DOHH2 (cell line): ENCODE measurements around the gene KCTD17.
A peak's percentile ranks its signal among the peaks of the same experiment; 100 is the strongest.

ENCODE experiments used
- H3F3A ChIP-seq: fragments of 200-600 bp; sonication (generic), shearing (Covaris generic); 2 replicates; pipeline ENCODE4 v1.6.0; 2016; ENCODE audit warnings: antibody characterized with exemption, mild to moderate bottlenecking; ENCODE audit not compliant: control insufficient read depth, insufficient read depth
- H3K27ac ChIP-seq: fragments of 200-600 bp; sonication (generic); 2 replicates; pipeline ENCODE4 v1.5.1; 2014; ENCODE audit warnings: low read depth, mild to moderate bottlenecking, low read length, moderate library complexity
- H3K27me3 ChIP-seq: fragments of 200-600 bp; sonication (generic); 2 replicates; pipeline ENCODE4 v1.6.1; 2014; ENCODE audit warnings: mild to moderate bottlenecking, low read length, mixed read lengths; ENCODE audit not compliant: control insufficient read depth
- H3K36me3 ChIP-seq: fragments of 200-600 bp; sonication (generic); 2 replicates; pipeline ENCODE4 v1.6.1; 2014; ENCODE audit warnings: mild to moderate bottlenecking, low read length, moderate library complexity, mixed read lengths; ENCODE audit not compliant: control insufficient read depth
- H3K4me1 ChIP-seq: fragments of 200-600 bp; sonication (generic); 2 replicates; pipeline ENCODE4 v1.6.1; 2014; ENCODE audit warnings: mild to moderate bottlenecking, low read length, mixed read lengths; ENCODE audit not compliant: control insufficient read depth
- H3K4me2 ChIP-seq: fragments of 200-600 bp; sonication (generic); 2 replicates; pipeline ENCODE4 v1.6.0; 2014; ENCODE audit warnings: mild to moderate bottlenecking, low read length, moderate library complexity
- H3K4me3 ChIP-seq: fragments of 200-600 bp; sonication (generic); 2 replicates; pipeline ENCODE4 v1.5.1; 2014; ENCODE audit warnings: mild to moderate bottlenecking, low read length, mixed read lengths
- H3K79me2 ChIP-seq: fragments of 200-600 bp; sonication (generic); 2 replicates; pipeline ENCODE4 v1.6.1; 2014; ENCODE audit warnings: mild to moderate bottlenecking, low read length, mixed read lengths; ENCODE audit not compliant: control insufficient read depth
- H3K9me2 ChIP-seq: fragments of 200-600 bp; sonication (generic); replicated peaks from 2 replicates; pipeline ENCODE4 v1.6.1; 2014; ENCODE audit warnings: mild to moderate bottlenecking, low read length, mixed read lengths; ENCODE audit not compliant: control insufficient read depth
- H3K9me3 ChIP-seq: fragments of 200-600 bp; sonication (generic); 2 replicates; pipeline ENCODE4 v1.6.1; 2014; ENCODE audit warnings: antibody characterized with exemption, low read length, mixed read lengths; ENCODE audit not compliant: control insufficient read depth, insufficient read depth
- H4K20me1 ChIP-seq: fragments of 200-600 bp; sonication (generic); 2 replicates; pipeline ENCODE4 v1.6.0; 2014; ENCODE audit warnings: low read depth, mild to moderate bottlenecking, antibody characterized with exemption, low read length, moderate library complexity; ENCODE audit not compliant: control insufficient read depth, insufficient read depth
- EZH2phosphoT487 ChIP-seq: fragments of 200-600 bp; sonication (generic); IDR thresholded peaks from 2 replicates; pipeline ENCODE4 v1.6.1; 2017; ENCODE audit warnings: borderline replicate concordance, mild to moderate bottlenecking, antibody characterized with exemption, low read length, moderate library complexity, mixed read lengths
- TF ChIP-seq, protein P1 (sequence below): fragments of 200-600 bp; sonication (generic); IDR thresholded peaks from one replicate; pipeline ENCODE4 v1.5.1; 2014; ENCODE audit warnings: antibody characterized with exemption, mild to moderate bottlenecking, low read depth, low read length; ENCODE audit not compliant: poor library complexity, severe bottlenecking

KCTD17 gene

DNA sequence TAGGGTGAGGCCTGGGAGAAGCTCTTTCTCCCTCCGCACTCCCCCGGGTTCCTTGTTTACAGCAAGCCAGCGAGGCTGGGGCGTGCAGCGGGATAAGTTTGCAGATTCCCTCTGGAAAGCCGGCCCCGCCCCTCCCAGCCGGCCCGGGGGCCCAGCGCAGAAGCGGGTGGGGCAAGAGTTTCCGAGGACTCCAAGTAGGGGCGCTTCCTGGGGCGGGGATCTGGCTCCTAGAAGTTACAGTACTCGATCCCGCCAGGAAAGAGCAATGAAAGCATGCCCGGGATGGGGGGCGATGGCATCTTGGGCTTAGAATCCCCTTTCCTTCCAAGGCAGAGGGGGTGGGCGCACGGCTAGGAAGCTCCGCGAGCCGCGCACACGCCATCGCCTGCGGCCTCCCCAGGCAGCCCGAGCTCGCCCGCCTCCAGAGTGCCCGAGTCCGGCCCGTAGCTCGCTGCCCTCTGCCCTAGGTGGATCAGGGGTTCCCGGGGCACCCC, 32.7 kb upstream of the KCTD17 start:
- TF ChIP-seq, protein P1, sequence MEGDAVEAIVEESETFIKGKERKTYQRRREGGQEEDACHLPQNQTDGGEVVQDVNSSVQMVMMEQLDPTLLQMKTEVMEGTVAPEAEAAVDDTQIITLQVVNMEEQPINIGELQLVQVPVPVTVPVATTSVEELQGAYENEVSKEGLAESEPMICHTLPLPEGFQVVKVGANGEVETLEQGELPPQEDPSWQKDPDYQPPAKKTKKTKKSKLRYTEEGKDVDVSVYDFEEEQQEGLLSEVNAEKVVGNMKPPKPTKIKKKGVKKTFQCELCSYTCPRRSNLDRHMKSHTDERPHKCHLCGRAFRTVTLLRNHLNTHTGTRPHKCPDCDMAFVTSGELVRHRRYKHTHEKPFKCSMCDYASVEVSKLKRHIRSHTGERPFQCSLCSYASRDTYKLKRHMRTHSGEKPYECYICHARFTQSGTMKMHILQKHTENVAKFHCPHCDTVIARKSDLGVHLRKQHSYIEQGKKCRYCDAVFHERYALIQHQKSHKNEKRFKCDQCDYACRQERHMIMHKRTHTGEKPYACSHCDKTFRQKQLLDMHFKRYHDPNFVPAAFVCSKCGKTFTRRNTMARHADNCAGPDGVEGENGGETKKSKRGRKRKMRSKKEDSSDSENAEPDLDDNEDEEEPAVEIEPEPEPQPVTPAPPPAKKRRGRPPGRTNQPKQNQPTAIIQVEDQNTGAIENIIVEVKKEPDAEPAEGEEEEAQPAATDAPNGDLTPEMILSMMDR: no peak
- TF ChIP-seq EZH2phosphoT487: no peak
- Histone ChIP-seq H3K4me1 (peaks cover 17% of the 10 kb centered on the region), H3K9me3 (no peaks in the 10 kb centered on the region), H3F3A (no peaks in the 10 kb centered on the region), H3K27ac (no peak overlapping the region), H3K4me2 (peak overlapping the region; percentile 87), H3K27me3 (no peaks in the 10 kb centered on the region), H3K9me2 (no peaks in the 10 kb centered on the region), H3K79me2 (peaks cover 18% of the 10 kb centered on the region), H3K4me3 (peak overlapping the region; percentile 83), H3K36me3 (0 out of 2 replicates have a peak, but pooled peaks cover 3% of the 10 kb centered on the region), H4K20me1 (no peaks in the 10 kb centered on the region)

DNA sequence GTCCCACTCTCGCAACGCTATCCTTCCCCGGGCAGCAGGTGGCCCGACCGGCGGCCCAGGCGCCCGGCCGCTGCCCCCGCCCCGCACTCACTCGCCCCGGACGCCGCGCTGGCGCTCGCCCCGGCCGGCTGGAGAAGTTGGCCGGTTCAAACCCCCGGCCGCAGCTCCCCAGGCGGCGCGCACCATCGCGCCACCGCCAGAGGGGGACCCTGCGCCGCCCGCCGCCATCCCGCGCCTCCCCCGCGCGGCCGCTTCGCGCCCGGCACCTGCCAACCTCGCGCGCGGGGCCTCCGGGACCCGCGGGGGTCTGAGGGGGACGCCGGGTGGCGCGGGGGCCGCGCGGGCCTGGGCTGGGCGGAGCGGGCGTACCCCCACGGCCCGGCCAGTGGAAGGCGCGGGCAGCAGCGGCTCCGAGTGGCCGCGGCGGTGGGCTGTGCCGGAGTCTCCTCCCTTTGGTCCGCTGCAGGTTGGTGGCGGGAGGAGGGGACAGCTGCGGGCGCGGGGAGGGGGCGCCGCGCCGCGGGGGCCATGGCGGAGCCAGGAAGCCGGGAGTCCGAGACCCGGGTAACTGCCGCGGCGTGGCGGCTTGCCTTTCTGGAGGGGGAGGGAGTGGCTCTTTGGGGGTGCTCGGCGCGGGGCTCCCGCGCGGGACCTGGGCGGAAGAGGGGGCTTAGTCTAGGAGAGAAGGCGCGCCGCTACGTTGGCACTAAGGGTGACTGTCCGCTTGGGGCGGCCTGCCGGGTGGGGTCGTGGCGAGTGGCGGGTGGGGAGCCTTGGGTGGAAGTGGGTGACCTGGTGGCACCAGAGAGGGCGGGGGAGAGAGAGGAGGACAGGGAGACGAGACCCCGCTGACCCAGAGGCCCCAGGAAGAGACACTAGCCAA, 32.0 kb upstream of the KCTD17 start, which contains the start of the genes MPST and TST:
Gene MPST (plus strand): TSS at position 434 of the 883 bp plus-strand sequence. CDS start 95 bp downstream, at position 529.
Gene TST (minus strand): TSS at position 139 of the 883 bp plus-strand sequence. CDS start 715 bp downstream, outside the sequence.
- Histone ChIP-seq H3K9me2 (no peaks in the 10 kb centered on the region), H4K20me1 (no peaks in the 10 kb centered on the region), H3F3A (no peaks in the 10 kb centered on the region), H3K4me1 (peaks cover 17% of the 10 kb centered on the region), H3K4me2 (peak within 1 kb of the TSS; percentile 87), H3K27me3 (no peaks in the 10 kb centered on the region), H3K9me3 (no peaks in the 10 kb centered on the region), H3K79me2 (peaks cover 18% of the 10 kb centered on the region), H3K36me3 (peaks cover 6% of the 10 kb centered on the region; the same call in 1 of the 2 replicates), H3K4me3 (peak within 1 kb of the TSS; percentile 94), H3K27ac (peak within 1 kb of the TSS; percentile 32)
- TF ChIP-seq, protein P1: no peak

DNA sequence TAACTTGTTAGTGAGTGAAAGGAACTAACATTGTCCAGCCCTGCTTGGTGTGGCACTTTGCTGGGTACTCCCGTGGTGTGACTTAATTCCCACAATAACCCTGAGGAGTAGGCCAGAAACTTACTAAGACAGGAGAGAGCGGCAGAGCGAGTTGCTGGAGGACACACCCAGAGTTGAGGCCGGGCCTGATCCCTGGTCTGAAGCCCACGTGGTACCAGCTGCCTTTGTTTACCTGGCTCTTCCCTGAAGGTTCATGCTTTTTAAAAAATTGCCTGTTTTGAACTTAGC, 31.4 kb upstream of the KCTD17 start:
- no peaks in the 10 kb centered on the region for H3K27me3 ChIP-seq
- H3K79me2 ChIP-seq: peaks cover 18% of the 10 kb centered on the region
- peak overlapping the region; percentile 87 for H3K4me2 ChIP-seq
- H3K36me3 ChIP-seq: peaks cover 10% of the 10 kb centered on the region
- H3K9me2 ChIP-seq: no peaks in the 10 kb centered on the region
- H3K4me1 ChIP-seq: peaks cover 17% of the 10 kb centered on the region
- H4K20me1 ChIP-seq: no peaks in the 10 kb centered on the region
- peak overlapping the region; percentile 32 for H3K27ac ChIP-seq
- peak overlapping the region; percentile 94 for H3K4me3 ChIP-seq
- H3K9me3 ChIP-seq: no peaks in the 10 kb centered on the region
- TF ChIP-seq EZH2phosphoT487: no peak
- TF ChIP-seq, protein P1: no peak
- H3F3A ChIP-seq: no peaks in the 10 kb centered on the region
